ENCODE results near the gene ABCC10. TPM values are rescaled to one million over a fixed set of nuclear protein-coding genes. Genes with fewer than 3 reads are reported as not detected.

The ABCC10 gene
- total RNA-seq, 1 donor from 2014 or later: 11.7 TPM

- no peak overlapping the region for H3K4me3 ChIP-seq
- TF ChIP-seq, protein P1, sequence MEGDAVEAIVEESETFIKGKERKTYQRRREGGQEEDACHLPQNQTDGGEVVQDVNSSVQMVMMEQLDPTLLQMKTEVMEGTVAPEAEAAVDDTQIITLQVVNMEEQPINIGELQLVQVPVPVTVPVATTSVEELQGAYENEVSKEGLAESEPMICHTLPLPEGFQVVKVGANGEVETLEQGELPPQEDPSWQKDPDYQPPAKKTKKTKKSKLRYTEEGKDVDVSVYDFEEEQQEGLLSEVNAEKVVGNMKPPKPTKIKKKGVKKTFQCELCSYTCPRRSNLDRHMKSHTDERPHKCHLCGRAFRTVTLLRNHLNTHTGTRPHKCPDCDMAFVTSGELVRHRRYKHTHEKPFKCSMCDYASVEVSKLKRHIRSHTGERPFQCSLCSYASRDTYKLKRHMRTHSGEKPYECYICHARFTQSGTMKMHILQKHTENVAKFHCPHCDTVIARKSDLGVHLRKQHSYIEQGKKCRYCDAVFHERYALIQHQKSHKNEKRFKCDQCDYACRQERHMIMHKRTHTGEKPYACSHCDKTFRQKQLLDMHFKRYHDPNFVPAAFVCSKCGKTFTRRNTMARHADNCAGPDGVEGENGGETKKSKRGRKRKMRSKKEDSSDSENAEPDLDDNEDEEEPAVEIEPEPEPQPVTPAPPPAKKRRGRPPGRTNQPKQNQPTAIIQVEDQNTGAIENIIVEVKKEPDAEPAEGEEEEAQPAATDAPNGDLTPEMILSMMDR (IDR thresholded peaks at IDR 0.05; ENCODE audit: borderline replicate concordance): no peak
- H3K27me3 ChIP-seq (ENCODE audit: low read depth): no peaks in the 10 kb centered on the region
- intact Hi-C loops (cut with micrococcal nuclease): loop anchor here (10.0 kb wide), 1 partner anchor 114 kb away; no protein-coding TSS in a partner anchor
- no peaks in the 10 kb centered on the region for H3K9me3 ChIP-seq (replicated peaks)
- H3K36me3 ChIP-seq: peaks cover 61% of the 10 kb centered on the region
- H3K27ac ChIP-seq (replicated peaks): peak overlapping the region; percentile 71
- peaks cover 17% of the 10 kb centered on the region for H3K4me1 ChIP-seq
- no peak for DNase-seq
Measured at GRCh38 chr6:43499028-43499815, 71.9 kb downstream of the ABCC10 start.

Small RNAs within 50 kb of the gene (microRNA-seq; reads per million reads assigned to microRNA genes)
- not detected for gene MIR6780B

Other genes with a start within 250 kb of the ABCC10 start
- 14.7 TPM for gene CUL9, start 245.3 kb upstream of the ABCC10 start, total RNA-seq
- gene DNPH1, start 198.1 kb upstream of the ABCC10 start, total RNA-seq: 27.7 TPM
- gene TTBK1, start 184.1 kb upstream of the ABCC10 start, total RNA-seq: 0.27 TPM
- not detected for gene SLC22A7, start 129.3 kb upstream of the ABCC10 start, total RNA-seq
- gene CRIP3, start 118.7 kb upstream of the ABCC10 start, total RNA-seq: 42.3 TPM
- 12.5 TPM for gene ZNF318, start 57.9 kb upstream of the ABCC10 start, total RNA-seq
- 3.3 TPM for gene DLK2, start 28.0 kb downstream of the ABCC10 start, total RNA-seq
- gene TJAP1, start 50.0 kb downstream of the ABCC10 start, total RNA-seq: 24.1 TPM
- gene LRRC73, start 82.8 kb downstream of the ABCC10 start, total RNA-seq: 1.6 TPM
- 69.9 TPM for gene YIPF3, start 89.4 kb downstream of the ABCC10 start, total RNA-seq
- 14.7 TPM for gene POLR1C, start 89.5 kb downstream of the ABCC10 start, total RNA-seq
- gene XPO5, start 148.5 kb downstream of the ABCC10 start, total RNA-seq: 20.3 TPM
- 7.9 TPM for gene POLH, start 148.6 kb downstream of the ABCC10 start, total RNA-seq
- 27.1 TPM for gene GTPBP2, start 201.7 kb downstream of the ABCC10 start, total RNA-seq
- gene MAD2L1BP, start 208.3 kb downstream of the ABCC10 start, total RNA-seq: 27.6 TPM
- gene RSPH9, start 217.5 kb downstream of the ABCC10 start, total RNA-seq: 0.08 TPM